Measurements from ENCODE around the gene TMEM131. TPM values are rescaled to one million over a fixed set of nuclear protein-coding genes. Genes with fewer than 3 reads are reported as not detected.
"Not testable (repeated sequence)": the region's sequence is repeated elsewhere in the genome, so short reads cannot be mapped to it uniquely, and the experiment has no call there.

The TMEM131 gene
- total RNA-seq, 1 experiment from 2014 or later, result 21.9 TPM

DNA sequence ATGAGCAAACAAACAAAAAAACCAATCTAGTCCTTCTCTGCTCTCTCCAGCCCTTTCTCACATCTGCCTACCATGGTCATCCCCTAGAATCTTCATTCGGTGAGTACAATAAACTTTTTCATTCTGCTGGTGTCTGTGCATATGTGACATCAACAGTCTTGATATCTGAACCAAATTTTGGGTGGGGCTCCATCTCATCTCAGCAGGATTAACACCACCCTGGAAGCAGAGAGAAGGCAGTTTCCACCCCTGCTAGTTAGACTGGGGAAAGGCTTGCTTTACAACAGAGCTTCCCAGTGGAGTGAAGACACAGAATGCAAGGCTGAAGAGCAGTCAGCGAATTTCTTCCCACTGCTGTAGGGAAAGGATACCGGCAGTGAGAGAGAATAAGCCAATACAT, 116.9 kb downstream of the TMEM131 start (continued):
- TF ChIP-seq, protein P1, sequence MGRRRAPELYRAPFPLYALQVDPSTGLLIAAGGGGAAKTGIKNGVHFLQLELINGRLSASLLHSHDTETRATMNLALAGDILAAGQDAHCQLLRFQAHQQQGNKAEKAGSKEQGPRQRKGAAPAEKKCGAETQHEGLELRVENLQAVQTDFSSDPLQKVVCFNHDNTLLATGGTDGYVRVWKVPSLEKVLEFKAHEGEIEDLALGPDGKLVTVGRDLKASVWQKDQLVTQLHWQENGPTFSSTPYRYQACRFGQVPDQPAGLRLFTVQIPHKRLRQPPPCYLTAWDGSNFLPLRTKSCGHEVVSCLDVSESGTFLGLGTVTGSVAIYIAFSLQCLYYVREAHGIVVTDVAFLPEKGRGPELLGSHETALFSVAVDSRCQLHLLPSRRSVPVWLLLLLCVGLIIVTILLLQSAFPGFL (CRISPR knock-in tag; IDR thresholded peaks at IDR 0.05; ENCODE audit: borderline replicate concordance), result no peak
- TF ChIP-seq, protein P2, sequence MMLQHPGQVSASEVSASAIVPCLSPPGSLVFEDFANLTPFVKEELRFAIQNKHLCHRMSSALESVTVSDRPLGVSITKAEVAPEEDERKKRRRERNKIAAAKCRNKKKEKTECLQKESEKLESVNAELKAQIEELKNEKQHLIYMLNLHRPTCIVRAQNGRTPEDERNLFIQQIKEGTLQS (CRISPR knock-in tag; conservative IDR thresholded peaks at IDR 0.05), result no peak
- TF ChIP-seq ZMAT4 (CRISPR knock-in tag; IDR thresholded peaks at IDR 0.05), result no peak
- no peak for TF ChIP-seq AFF4 (CRISPR knock-in tag; IDR thresholded peaks at IDR 0.05; ENCODE audit: borderline replicate concordance)
- no peak for TF ChIP-seq NR2C2 (CRISPR knock-in tag; IDR thresholded peaks at IDR 0.05)

DNA sequence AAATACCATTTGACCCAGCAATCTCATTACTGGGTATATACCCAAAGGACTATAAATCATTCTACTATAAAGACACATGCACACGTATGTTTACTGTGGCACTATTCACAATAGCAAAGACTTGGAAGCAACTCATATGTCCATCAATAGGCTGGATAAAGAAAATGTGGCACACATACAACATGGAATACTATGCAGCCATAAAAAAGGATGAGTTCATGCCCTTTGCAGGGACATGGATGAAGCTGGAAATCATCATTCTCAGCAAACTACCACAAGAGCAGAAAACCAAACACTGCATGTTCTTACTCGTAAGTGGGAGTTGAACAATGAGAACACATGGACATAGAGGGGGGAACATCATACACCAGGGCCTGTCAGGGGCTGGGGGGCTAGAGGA, 117.4 kb downstream of the TMEM131 start:
- H3K27me3 Mint-ChIP-seq (ENCODE audit: low read depth); H3K27ac Mint-ChIP-seq; CTCF ChIA-PET; ATAC-seq; DNase-seq (ENCODE audit: low spot score); POLR2A ChIA-PET; H3K4me1 Mint-ChIP-seq; H3K4me3 Mint-ChIP-seq: not testable (repeated sequence)
- Mint-ChIP-seq H3K9me3 (peaks cover 30% of the 10 kb centered on the region), H3K36me3 (peaks cover 13% of the 10 kb centered on the region)

GRCh38 chr2:97871096-97871780, 124.5 kb downstream of the TMEM131 start:
- H3K4me1 Mint-ChIP-seq, result peaks cover 19% of the 10 kb centered on the region
- no peak overlapping the region for H3K4me3 Mint-ChIP-seq
- H3K27me3 Mint-ChIP-seq (ENCODE audit: low read depth), result peaks cover 3% of the 10 kb centered on the region; the same call in 1 of the 2 replicates
- ChIA-PET POLR2A (no interaction called here), CTCF (no interaction called here)
- peaks cover 32% of the 10 kb centered on the region for H3K36me3 Mint-ChIP-seq
- DNase-seq (ENCODE audit: low spot score), result no peak
- no peak for TF ChIP-seq JUN (CRISPR knock-in tag; IDR thresholded peaks at IDR 0.05)
- TF ChIP-seq RORB (CRISPR knock-in tag; IDR thresholded peaks at IDR 0.05), result no peak
- no peak for TF ChIP-seq ZMAT4 (CRISPR knock-in tag; IDR thresholded peaks at IDR 0.05)
- ATAC-seq, result no peak
- no peak overlapping the region for H3K27ac Mint-ChIP-seq
- peaks cover 26% of the 10 kb centered on the region for H3K9me3 Mint-ChIP-seq

DNA sequence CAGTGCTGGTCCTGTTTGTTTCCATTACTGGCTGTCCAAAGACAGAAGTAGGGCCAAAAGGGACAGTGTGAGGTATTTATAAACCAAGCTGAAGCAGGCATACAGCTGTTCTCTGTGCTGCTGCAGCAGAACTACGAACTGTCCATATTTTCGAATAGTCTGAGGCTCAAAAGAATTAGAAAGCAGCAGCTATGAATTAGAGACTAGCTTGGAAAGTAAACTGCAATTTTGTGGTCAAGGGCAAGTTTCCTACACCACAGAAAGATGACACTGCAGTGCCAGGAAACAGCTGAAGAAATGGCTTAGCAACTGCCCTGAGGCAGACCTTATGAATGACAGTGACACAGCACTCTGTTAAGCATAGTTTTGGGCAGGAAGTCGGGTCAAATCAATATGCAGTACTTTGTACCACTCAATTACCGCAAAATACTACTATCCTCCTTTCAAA, 125.3 kb downstream of the TMEM131 start:
- peaks cover 32% of the 10 kb centered on the region for H3K36me3 Mint-ChIP-seq
- peaks cover 3% of the 10 kb centered on the region; the same call in 1 of the 2 replicates for H3K27me3 Mint-ChIP-seq (ENCODE audit: low read depth)
- peaks cover 26% of the 10 kb centered on the region for H3K9me3 Mint-ChIP-seq
- H3K4me3 Mint-ChIP-seq, result no peak overlapping the region
- DNase-seq (ENCODE audit: low spot score), result no peak
- H3K4me1 Mint-ChIP-seq, result peaks cover 19% of the 10 kb centered on the region
- no peak for ATAC-seq
- H3K27ac Mint-ChIP-seq, result no peak overlapping the region; the same call in 1 of the 2 replicates
- CTCF ChIA-PET, result interaction anchor here (1.7 kb wide), 1 partner anchor 12 kb away, joined by 5 read pairs; no protein-coding TSS in a partner anchor
- POLR2A ChIA-PET, result no interaction called here
- TF ChIP-seq, protein P1 (CRISPR knock-in tag; IDR thresholded peaks at IDR 0.05; ENCODE audit: borderline replicate concordance), result no peak
- no peak for TF ChIP-seq ZNF423 (CRISPR knock-in tag; IDR thresholded peaks at IDR 0.05)
- TF ChIP-seq, protein P3, sequence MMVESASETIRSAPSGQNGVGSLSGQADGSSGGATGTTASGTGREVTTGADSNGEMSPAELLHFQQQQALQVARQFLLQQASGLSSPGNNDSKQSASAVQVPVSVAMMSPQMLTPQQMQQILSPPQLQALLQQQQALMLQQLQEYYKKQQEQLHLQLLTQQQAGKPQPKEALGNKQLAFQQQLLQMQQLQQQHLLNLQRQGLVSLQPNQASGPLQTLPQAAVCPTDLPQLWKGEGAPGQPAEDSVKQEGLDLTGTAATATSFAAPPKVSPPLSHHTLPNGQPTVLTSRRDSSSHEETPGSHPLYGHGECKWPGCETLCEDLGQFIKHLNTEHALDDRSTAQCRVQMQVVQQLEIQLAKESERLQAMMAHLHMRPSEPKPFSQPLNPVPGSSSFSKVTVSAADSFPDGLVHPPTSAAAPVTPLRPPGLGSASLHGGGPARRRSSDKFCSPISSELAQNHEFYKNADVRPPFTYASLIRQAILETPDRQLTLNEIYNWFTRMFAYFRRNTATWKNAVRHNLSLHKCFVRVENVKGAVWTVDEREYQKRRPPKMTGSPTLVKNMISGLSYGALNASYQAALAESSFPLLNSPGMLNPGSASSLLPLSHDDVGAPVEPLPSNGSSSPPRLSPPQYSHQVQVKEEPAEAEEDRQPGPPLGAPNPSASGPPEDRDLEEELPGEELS (CRISPR knock-in tag; IDR thresholded peaks at IDR 0.05), result no peak
- no peak for TF ChIP-seq CTCF (IDR thresholded peaks at IDR 0.05)
- no peak for TF ChIP-seq USF1 (CRISPR knock-in tag; IDR thresholded peaks at IDR 0.05)
- TF ChIP-seq, protein P4, sequence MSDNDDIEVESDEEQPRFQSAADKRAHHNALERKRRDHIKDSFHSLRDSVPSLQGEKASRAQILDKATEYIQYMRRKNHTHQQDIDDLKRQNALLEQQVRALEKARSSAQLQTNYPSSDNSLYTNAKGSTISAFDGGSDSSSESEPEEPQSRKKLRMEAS (CRISPR knock-in tag; IDR thresholded peaks at IDR 0.05), result no peak
- no peak for TF ChIP-seq GABPB1 (CRISPR knock-in tag; IDR thresholded peaks at IDR 0.05)
- TF ChIP-seq TP53 (CRISPR knock-in tag; IDR thresholded peaks at IDR 0.05), result no peak

Measured in WTC11 (cell line).